Smooth muscle cell of the coronary artery (primary cell): ENCODE data around the gene TLL2. TPM values are rescaled to one million over a fixed set of nuclear protein-coding genes. Genes with fewer than 3 reads are reported as not detected.

Source experiments
- total RNA-seq: library from RNA; depleted of rRNA; stranded (reverse); fragments of >200 nt; gene quantifications from 2 replicates; pipeline ENCODE4 v1.2.3, GENCODE V29; 2014; ENCODE audit warnings: low replicate concordance

TLL2 gene
- total RNA-seq, result 0.08 and 0.12 TPM in 2 replicates

GRCh38 chr10:96513698-96514561, at the start of gene TLL2:
TSS of gene TLL2 (minus strand) at chr10:96513926. CDS start at chr10:96513685, 241 bp downstream.

GRCh38 chr10:96358851-96359540, 154.7 kb downstream of the TLL2 start, which contains the start of gene OPALIN:
TSS of gene OPALIN (minus strand) at chr10:96359002. CDS start at chr10:96358896, 106 bp downstream.

Other genes starting within 250 kb of the TLL2 start
- not detected in 2 replicates for gene BLNK, start 242.4 kb downstream of the TLL2 start, total RNA-seq
- not detected in 2 replicates for gene DNTT, start 209.5 kb downstream of the TLL2 start, total RNA-seq
- not detected in 2 replicates for gene OPALIN, start 154.9 kb downstream of the TLL2 start, total RNA-seq
- 94.8 and 131 TPM in 2 replicates for gene TM9SF3, start 73.1 kb upstream of the TLL2 start, total RNA-seq
- under 0.01 TPM in 1 of 2 replicates, not detected in the other for gene PIK3AP1, start 206.6 kb upstream of the TLL2 start, total RNA-seq